Activated naive CD4-positive, alpha-beta T cell treated with anti-CD3 and anti-CD28 coated beads, Interleukin-2, amount 50 U/mL, for 24 hours (primary cell): ENCODE measurements around the gene PREB.

Experiments used
- H3K27ac Mint-ChIP-seq: one replicate; pipeline ENCODE4 v1.8.0; 2021; ENCODE audit warnings: mild to moderate bottlenecking, mixed read lengths
- H3K27me3 Mint-ChIP-seq: one replicate; pipeline ENCODE4 v1.8.0; 2021; ENCODE audit warnings: mixed read lengths
- H3K36me3 Mint-ChIP-seq: one replicate; pipeline ENCODE4 v1.8.0; 2021; ENCODE audit warnings: mixed read lengths
- H3K4me1 Mint-ChIP-seq: one replicate; pipeline ENCODE4 v1.8.0; 2021; ENCODE audit warnings: mixed read lengths
- H3K4me3 Mint-ChIP-seq: one replicate; pipeline ENCODE4 v1.8.0; 2021; ENCODE audit warnings: mild to moderate bottlenecking, mixed read lengths
- H3K9me3 Mint-ChIP-seq: one replicate; pipeline ENCODE4 v1.8.0; 2021; ENCODE audit warnings: mixed read lengths

The PREB gene

GRCh38 chr2:27162151-27163121 is 28.0 kb upstream of the PREB start:
- Mint-ChIP-seq H3K4me3 (no peak overlapping the region), H3K27ac (no peak overlapping the region), H3K36me3 (no peaks in the 10 kb centered on the region), H3K4me1 (peaks cover 4% of the 10 kb centered on the region), H3K9me3 (no peaks in the 10 kb centered on the region), H3K27me3 (no peaks in the 10 kb centered on the region)

- no peaks in the 10 kb centered on the region for H3K4me1 Mint-ChIP-seq
- no peak overlapping the region for H3K27ac Mint-ChIP-seq
- H3K36me3 Mint-ChIP-seq = no peaks in the 10 kb centered on the region
- H3K27me3 Mint-ChIP-seq = no peaks in the 10 kb centered on the region
- no peak overlapping the region for H3K4me3 Mint-ChIP-seq
- H3K9me3 Mint-ChIP-seq = no peaks in the 10 kb centered on the region
Observed at GRCh38 chr2:27160191-27160590, 25.8 kb upstream of the PREB start.

- Mint-ChIP-seq H3K36me3 (no peaks in the 10 kb centered on the region), H3K27me3 (no peaks in the 10 kb centered on the region), H3K27ac (no peak overlapping the region), H3K9me3 (no peaks in the 10 kb centered on the region), H3K4me3 (no peak overlapping the region), H3K4me1 (no peaks in the 10 kb centered on the region)
Observed at GRCh38 chr2:27159271-27159670, 24.8 kb upstream of the PREB start.

GRCh38 chr2:27158468-27158867 is 24.0 kb upstream of the PREB start:
- H3K27ac Mint-ChIP-seq = no peak overlapping the region
- H3K36me3 Mint-ChIP-seq = no peaks in the 10 kb centered on the region
- no peaks in the 10 kb centered on the region for H3K27me3 Mint-ChIP-seq
- no peaks in the 10 kb centered on the region for H3K9me3 Mint-ChIP-seq
- H3K4me3 Mint-ChIP-seq = no peak overlapping the region
- H3K4me1 Mint-ChIP-seq = no peaks in the 10 kb centered on the region

GRCh38 chr2:27155069-27155520 is 20.7 kb upstream of the PREB start:
- H3K9me3 Mint-ChIP-seq = no peaks in the 10 kb centered on the region
- H3K4me3 Mint-ChIP-seq = no peak overlapping the region
- no peaks in the 10 kb centered on the region for H3K27me3 Mint-ChIP-seq
- H3K27ac Mint-ChIP-seq = no peak overlapping the region
- no peaks in the 10 kb centered on the region for H3K36me3 Mint-ChIP-seq
- no peaks in the 10 kb centered on the region for H3K4me1 Mint-ChIP-seq

- no peaks in the 10 kb centered on the region for H3K36me3 Mint-ChIP-seq
- H3K27ac Mint-ChIP-seq = no peak overlapping the region
- no peaks in the 10 kb centered on the region for H3K9me3 Mint-ChIP-seq
- no peaks in the 10 kb centered on the region for H3K4me1 Mint-ChIP-seq
- H3K4me3 Mint-ChIP-seq = no peak overlapping the region
- H3K27me3 Mint-ChIP-seq = no peaks in the 10 kb centered on the region
Observed at GRCh38 chr2:27154488-27154887, 20.1 kb upstream of the PREB start.

GRCh38 chr2:27152796-27153464 is 18.5 kb upstream of the PREB start:
- no peaks in the 10 kb centered on the region for H3K36me3 Mint-ChIP-seq
- H3K27me3 Mint-ChIP-seq = no peaks in the 10 kb centered on the region
- no peak overlapping the region for H3K4me3 Mint-ChIP-seq
- H3K27ac Mint-ChIP-seq = no peak overlapping the region
- no peaks in the 10 kb centered on the region for H3K4me1 Mint-ChIP-seq
- H3K9me3 Mint-ChIP-seq = no peaks in the 10 kb centered on the region

GRCh38 chr2:27152102-27152795 is 17.8 kb upstream of the PREB start:
- H3K27ac Mint-ChIP-seq = no peak overlapping the region
- no peaks in the 10 kb centered on the region for H3K4me1 Mint-ChIP-seq
- H3K9me3 Mint-ChIP-seq = no peaks in the 10 kb centered on the region
- no peak overlapping the region for H3K4me3 Mint-ChIP-seq
- no peaks in the 10 kb centered on the region for H3K36me3 Mint-ChIP-seq
- H3K27me3 Mint-ChIP-seq = no peaks in the 10 kb centered on the region

GRCh38 chr2:27150639-27151230 is 16.3 kb upstream of the PREB start:
- Mint-ChIP-seq H3K27me3 (no peaks in the 10 kb centered on the region), H3K4me3 (no peak overlapping the region), H3K4me1 (no peaks in the 10 kb centered on the region), H3K9me3 (no peaks in the 10 kb centered on the region), H3K36me3 (no peaks in the 10 kb centered on the region), H3K27ac (no peak overlapping the region)

GRCh38 chr2:27149570-27150405 is 15.4 kb upstream of the PREB start:
- H3K9me3 Mint-ChIP-seq = no peaks in the 10 kb centered on the region
- no peak overlapping the region for H3K27ac Mint-ChIP-seq
- no peaks in the 10 kb centered on the region for H3K27me3 Mint-ChIP-seq
- H3K4me3 Mint-ChIP-seq = no peak overlapping the region
- no peaks in the 10 kb centered on the region for H3K36me3 Mint-ChIP-seq
- no peaks in the 10 kb centered on the region for H3K4me1 Mint-ChIP-seq

- Mint-ChIP-seq H3K27me3 (no peaks in the 10 kb centered on the region), H3K27ac (no peak within 1 kb of the TSS), H3K9me3 (no peaks in the 10 kb centered on the region), H3K4me3 (no peak within 1 kb of the TSS), H3K36me3 (no peaks in the 10 kb centered on the region), H3K4me1 (no peaks in the 10 kb centered on the region)
Observed at GRCh38 chr2:27148801-27149439, 14.5 kb upstream of the PREB start, which contains the start of gene TCF23. TSS of gene TCF23 (plus strand) at chr2:27149004. CDS start at chr2:27149134, 130 bp downstream.

- Mint-ChIP-seq H3K4me3 (no peak overlapping the region), H3K4me1 (no peaks in the 10 kb centered on the region), H3K27me3 (peaks cover 2% of the 10 kb centered on the region), H3K27ac (no peak overlapping the region), H3K36me3 (no peaks in the 10 kb centered on the region), H3K9me3 (no peaks in the 10 kb centered on the region)
Observed at GRCh38 chr2:27147935-27148334, 13.5 kb upstream of the PREB start.

GRCh38 chr2:27145682-27146081 is 11.2 kb upstream of the PREB start:
- H3K36me3 Mint-ChIP-seq = no peaks in the 10 kb centered on the region
- no peaks in the 10 kb centered on the region for H3K4me1 Mint-ChIP-seq
- no peak overlapping the region for H3K27ac Mint-ChIP-seq
- no peaks in the 10 kb centered on the region for H3K9me3 Mint-ChIP-seq
- peaks cover 2% of the 10 kb centered on the region for H3K27me3 Mint-ChIP-seq
- no peak overlapping the region for H3K4me3 Mint-ChIP-seq

GRCh38 chr2:27143285-27143684 is 8.8 kb upstream of the PREB start:
- H3K4me3 Mint-ChIP-seq = no peak overlapping the region
- H3K36me3 Mint-ChIP-seq = no peaks in the 10 kb centered on the region
- H3K9me3 Mint-ChIP-seq = no peaks in the 10 kb centered on the region
- no peak overlapping the region for H3K27ac Mint-ChIP-seq
- no peaks in the 10 kb centered on the region for H3K4me1 Mint-ChIP-seq
- H3K27me3 Mint-ChIP-seq = peaks cover 2% of the 10 kb centered on the region
